Fibroblast of lung (primary cell): ENCODE measurements around the gene TWIST2. TPM values are rescaled to one million over a fixed set of nuclear protein-coding genes. Genes with fewer than 3 reads are reported as not detected.

Source experiments
- DNase-seq, 2 donors: peaks; one replicate each; pipeline versions ENCODE4 v3.0.0 to v3.0.0-alpha.2; 2010; ENCODE audit warnings: low read depth in 2 of 2
- H2AFZ ChIP-seq: 2 replicates; pipeline ENCODE4 v1.5.1; 2012; ENCODE audit warnings: low read length, control low read depth, inconsistent platforms
- H3K27ac ChIP-seq: 2 replicates; pipeline ENCODE4 v1.5.1; 2011; ENCODE audit warnings: low read length, control low read depth; ENCODE audit not compliant: insufficient read depth
- H3K27me3 ChIP-seq: 2 replicates; pipeline ENCODE4 v1.5.1; 2011; ENCODE audit warnings: mild to moderate bottlenecking, low read length; ENCODE audit not compliant: control insufficient read depth, insufficient read depth
- H3K36me3 ChIP-seq: 2 replicates; pipeline ENCODE4 v1.5.1; 2011; ENCODE audit warnings: low read length; ENCODE audit not compliant: control insufficient read depth, insufficient read depth
- H3K4me1 ChIP-seq: 2 replicates; pipeline ENCODE4 v1.5.1; 2011; ENCODE audit warnings: low read length; ENCODE audit not compliant: control insufficient read depth, insufficient read depth; ENCODE audit errors: extremely low read depth
- H3K4me2 ChIP-seq: 2 replicates; pipeline ENCODE4 v1.5.1; 2011; ENCODE audit warnings: low read length, control low read depth; ENCODE audit not compliant: insufficient read depth; ENCODE audit errors: extremely low read depth
- H3K4me3 ChIP-seq, 4 experiments: fragments of 200-600 bp in 1 of 4; sonication (generic) in 1 of 4; replicated peaks in 1 of 4; 2 replicates each; pipeline ENCODE4 v1.5.1; 2011 to 2016; ENCODE audit warnings: low read length in 4 of 4, low read depth in 3 of 4, mild to moderate bottlenecking in 3 of 4, control low read depth in 2 of 4, inconsistent platforms in 1 of 4, mixed read lengths in 1 of 4; ENCODE audit not compliant: insufficient read depth in 1 of 4; ENCODE audit errors: control extremely low read depth in 1 of 4
- H3K79me2 ChIP-seq: 2 replicates; pipeline ENCODE4 v1.5.1; 2012; ENCODE audit warnings: mild to moderate bottlenecking, low read length, inconsistent platforms; ENCODE audit not compliant: control insufficient read depth, insufficient read depth
- H3K9ac ChIP-seq: 2 replicates; pipeline ENCODE4 v1.5.1; 2011; ENCODE audit warnings: mild to moderate bottlenecking, low read length, control low read depth; ENCODE audit not compliant: insufficient read depth
- H3K9me3 ChIP-seq: 2 replicates; pipeline ENCODE4 v1.5.1; 2012; ENCODE audit warnings: low read depth, low read length; ENCODE audit not compliant: control insufficient read depth, insufficient read depth
- H4K20me1 ChIP-seq: 2 replicates; pipeline ENCODE4 v1.5.1; 2011; ENCODE audit warnings: low read length; ENCODE audit not compliant: control insufficient read depth, insufficient read depth; ENCODE audit errors: extremely low read depth
- EZH2 ChIP-seq: IDR thresholded peaks from 2 replicates; pipeline ENCODE4 v1.5.1; 2012; ENCODE audit warnings: low read length, control low read depth, mild to moderate bottlenecking; ENCODE audit errors: missing control alignments
- polyA plus RNA-seq, 2 donors: library from polyadenylated mRNA; depleted of rRNA in 1 of 2; stranded (reverse) in 1 of 2; unstranded in 1 of 2; fragments of >200 nt; gene quantifications; 2 replicates each; pipeline ENCODE4 v1.2.1, GENCODE V29; 2011 to 2012; ENCODE audit warnings: missing spikeins in 1 of 2
- total RNA-seq: library from RNA; depleted of rRNA; stranded (reverse); fragments of >200 nt; gene quantifications from 2 replicates; pipeline ENCODE4 v1.2.1, GENCODE V29; 2014
- TF ChIP-seq, protein P1 (sequence below), 2 donors: IDR thresholded peaks in 1 of 2; conservative IDR thresholded peaks in 1 of 2; 1 replicate in 1 of 2; 2 replicates in 1 of 2; pipeline ENCODE4 v1.5.1; 2011 to 2012; ENCODE audit warnings: low read length in 2 of 2, control low read depth in 1 of 2, inconsistent platforms in 1 of 2, low read depth in 1 of 2, mild to moderate bottlenecking in 1 of 2

The TWIST2 gene
- total and polyA plus RNA-seq, 2 donors (not counting 1 experiment from before 2014, with no cell fraction given), result 85.2 to 118 TPM

DNA sequence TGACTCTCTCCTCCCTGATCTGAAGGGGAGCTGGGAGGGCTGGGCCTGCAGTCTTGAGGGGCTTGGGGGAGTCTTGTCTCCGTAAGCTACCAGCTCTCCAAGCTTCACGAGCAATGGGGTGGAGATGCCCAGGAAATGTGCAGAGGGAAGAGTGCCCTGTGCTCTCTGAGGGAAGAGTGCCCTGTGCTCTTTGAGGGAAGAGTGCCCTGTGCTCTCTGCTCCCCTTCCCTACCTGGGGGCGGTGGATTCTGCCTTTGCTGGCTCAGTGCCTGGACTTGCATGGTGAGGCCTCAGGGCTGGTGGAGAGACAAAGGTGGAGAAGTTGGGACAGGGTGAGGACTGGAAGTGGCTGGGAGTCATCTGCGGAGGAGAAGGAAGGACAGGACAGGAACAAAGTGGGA, 72.7 kb downstream of the TWIST2 start:
- DNase-seq, result no peak
- Histone ChIP-seq H3K27me3 (no peaks in the 10 kb centered on the region), H3K4me2 (no peak overlapping the region), H3K36me3 (no peaks in the 10 kb centered on the region), H4K20me1 (no peaks in the 10 kb centered on the region), H3K27ac (no peak overlapping the region), H3K79me2 (no peaks in the 10 kb centered on the region), H3K9me3 (no peaks in the 10 kb centered on the region), H3K4me3 (no peak overlapping the region), H3K4me1 (no peaks in the 10 kb centered on the region), H3K9ac (no peak overlapping the region), H2AFZ (no peak overlapping the region)
- TF ChIP-seq, protein P1, sequence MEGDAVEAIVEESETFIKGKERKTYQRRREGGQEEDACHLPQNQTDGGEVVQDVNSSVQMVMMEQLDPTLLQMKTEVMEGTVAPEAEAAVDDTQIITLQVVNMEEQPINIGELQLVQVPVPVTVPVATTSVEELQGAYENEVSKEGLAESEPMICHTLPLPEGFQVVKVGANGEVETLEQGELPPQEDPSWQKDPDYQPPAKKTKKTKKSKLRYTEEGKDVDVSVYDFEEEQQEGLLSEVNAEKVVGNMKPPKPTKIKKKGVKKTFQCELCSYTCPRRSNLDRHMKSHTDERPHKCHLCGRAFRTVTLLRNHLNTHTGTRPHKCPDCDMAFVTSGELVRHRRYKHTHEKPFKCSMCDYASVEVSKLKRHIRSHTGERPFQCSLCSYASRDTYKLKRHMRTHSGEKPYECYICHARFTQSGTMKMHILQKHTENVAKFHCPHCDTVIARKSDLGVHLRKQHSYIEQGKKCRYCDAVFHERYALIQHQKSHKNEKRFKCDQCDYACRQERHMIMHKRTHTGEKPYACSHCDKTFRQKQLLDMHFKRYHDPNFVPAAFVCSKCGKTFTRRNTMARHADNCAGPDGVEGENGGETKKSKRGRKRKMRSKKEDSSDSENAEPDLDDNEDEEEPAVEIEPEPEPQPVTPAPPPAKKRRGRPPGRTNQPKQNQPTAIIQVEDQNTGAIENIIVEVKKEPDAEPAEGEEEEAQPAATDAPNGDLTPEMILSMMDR (conservative IDR thresholded peaks at IDR 0.05 in 1 of 2, IDR thresholded peaks at IDR 0.05 in 1 of 2; ENCODE audit: low read depth in 1 of 2, low read length in 2 of 2), result no peak
- TF ChIP-seq EZH2, result no peak

GRCh38 chr2:238921259-238921658, 73.4 kb downstream of the TWIST2 start:
- Histone ChIP-seq H3K79me2 (no peaks in the 10 kb centered on the region), H3K9me3 (no peaks in the 10 kb centered on the region), H3K4me2 (no peak overlapping the region), H2AFZ (no peak overlapping the region), H3K27ac (no peak overlapping the region), H4K20me1 (no peaks in the 10 kb centered on the region), H3K27me3 (no peaks in the 10 kb centered on the region), H3K9ac (no peak overlapping the region), H3K4me1 (no peaks in the 10 kb centered on the region), H3K4me3 (no peak overlapping the region), H3K36me3 (no peaks in the 10 kb centered on the region)
- no peak for DNase-seq
- TF ChIP-seq, protein P1 (conservative IDR thresholded peaks at IDR 0.05 in 1 of 2, IDR thresholded peaks at IDR 0.05 in 1 of 2; ENCODE audit: low read depth in 1 of 2, low read length in 2 of 2), result no peak
- no peak for TF ChIP-seq EZH2

DNA sequence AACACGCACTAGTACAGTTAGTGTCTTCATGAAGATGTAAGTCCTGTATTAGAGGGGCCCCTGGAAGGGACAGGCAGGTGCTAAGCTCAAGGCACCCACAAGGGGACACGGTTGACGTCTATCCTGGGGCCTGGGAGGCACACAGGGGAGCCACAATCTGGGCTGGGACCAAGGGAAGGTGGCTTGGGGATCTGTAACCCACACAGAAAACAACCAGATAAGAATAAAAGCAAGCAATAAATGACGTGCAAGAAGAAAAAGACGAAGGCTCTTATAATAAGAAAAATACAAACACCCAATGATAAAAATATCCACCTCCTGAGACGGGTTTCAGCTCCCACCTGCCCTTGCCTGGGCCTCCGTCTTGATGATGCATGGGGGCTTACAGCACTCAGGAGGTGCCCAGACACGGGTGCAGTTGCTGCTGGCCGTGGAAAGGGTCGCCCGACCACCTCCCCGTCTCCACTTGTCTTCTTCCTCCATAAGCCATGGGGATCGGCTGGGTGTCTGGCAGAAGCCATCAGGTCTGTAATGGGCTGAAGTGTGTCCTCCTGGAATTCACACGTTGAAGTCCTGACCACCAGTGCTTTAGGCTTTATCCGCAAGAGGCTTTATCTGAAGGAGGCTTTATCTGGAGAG, 73.9 kb downstream of the TWIST2 start:
- H4K20me1 ChIP-seq, result no peaks in the 10 kb centered on the region
- no peak overlapping the region for H3K27ac ChIP-seq
- no peaks in the 10 kb centered on the region for H3K4me1 ChIP-seq
- no peak overlapping the region for H3K4me3 ChIP-seq
- H3K4me2 ChIP-seq, result no peak overlapping the region
- H3K9ac ChIP-seq, result no peak overlapping the region
- no peak for DNase-seq
- H3K27me3 ChIP-seq, result no peaks in the 10 kb centered on the region
- no peaks in the 10 kb centered on the region for H3K9me3 ChIP-seq
- no peaks in the 10 kb centered on the region for H3K79me2 ChIP-seq
- TF ChIP-seq EZH2, result no peak
- TF ChIP-seq, protein P1 (conservative IDR thresholded peaks at IDR 0.05 in 1 of 2, IDR thresholded peaks at IDR 0.05 in 1 of 2; ENCODE audit: low read depth in 1 of 2, low read length in 2 of 2), result no peak
- no peak overlapping the region for H2AFZ ChIP-seq
- no peaks in the 10 kb centered on the region for H3K36me3 ChIP-seq
